GM12864 (cell line): ENCODE results near the gene BCOR.

Experiments
- DNase-seq: peaks from one replicate; pipeline ENCODE4 v3.0.0-alpha.2; 2011; ENCODE audit warnings: low read depth
- H3K4me3 ChIP-seq: 2 replicates; pipeline ENCODE4 v1.5.1; 2011; ENCODE audit warnings: mild to moderate bottlenecking, low read depth, low read length, control low read depth
- TF ChIP-seq, protein P1 (sequence below): IDR thresholded peaks from 2 replicates; pipeline ENCODE4 v1.5.1; 2011; ENCODE audit warnings: low read depth, mild to moderate bottlenecking, moderate library complexity, low read length, control low read depth, inconsistent platforms; ENCODE audit errors: missing control alignments

BCOR gene

DNA sequence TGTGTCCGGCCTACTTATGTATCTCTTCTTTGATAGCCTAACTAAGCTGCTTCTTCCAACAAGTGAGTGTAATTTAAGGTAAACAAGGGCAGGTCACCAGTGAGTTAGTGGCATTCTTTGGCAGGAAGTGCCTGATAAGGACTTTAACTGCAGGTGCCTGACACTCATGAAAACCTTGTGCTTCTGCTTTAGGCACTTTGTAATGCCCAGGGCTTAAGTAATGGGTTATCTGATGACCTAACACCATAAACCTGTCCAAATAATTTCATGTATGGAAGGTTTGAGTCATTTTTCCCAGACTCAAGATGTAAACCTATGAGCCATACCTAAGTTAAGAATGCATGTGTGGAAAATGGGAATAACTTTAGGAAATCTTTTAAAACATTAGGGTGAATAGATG lies 43.0 kb downstream of the BCOR start:
- DNase-seq: no peak
- no peak overlapping the region for H3K4me3 ChIP-seq
- TF ChIP-seq, protein P1, sequence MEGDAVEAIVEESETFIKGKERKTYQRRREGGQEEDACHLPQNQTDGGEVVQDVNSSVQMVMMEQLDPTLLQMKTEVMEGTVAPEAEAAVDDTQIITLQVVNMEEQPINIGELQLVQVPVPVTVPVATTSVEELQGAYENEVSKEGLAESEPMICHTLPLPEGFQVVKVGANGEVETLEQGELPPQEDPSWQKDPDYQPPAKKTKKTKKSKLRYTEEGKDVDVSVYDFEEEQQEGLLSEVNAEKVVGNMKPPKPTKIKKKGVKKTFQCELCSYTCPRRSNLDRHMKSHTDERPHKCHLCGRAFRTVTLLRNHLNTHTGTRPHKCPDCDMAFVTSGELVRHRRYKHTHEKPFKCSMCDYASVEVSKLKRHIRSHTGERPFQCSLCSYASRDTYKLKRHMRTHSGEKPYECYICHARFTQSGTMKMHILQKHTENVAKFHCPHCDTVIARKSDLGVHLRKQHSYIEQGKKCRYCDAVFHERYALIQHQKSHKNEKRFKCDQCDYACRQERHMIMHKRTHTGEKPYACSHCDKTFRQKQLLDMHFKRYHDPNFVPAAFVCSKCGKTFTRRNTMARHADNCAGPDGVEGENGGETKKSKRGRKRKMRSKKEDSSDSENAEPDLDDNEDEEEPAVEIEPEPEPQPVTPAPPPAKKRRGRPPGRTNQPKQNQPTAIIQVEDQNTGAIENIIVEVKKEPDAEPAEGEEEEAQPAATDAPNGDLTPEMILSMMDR: no peak

- no peak overlapping the region for H3K4me3 ChIP-seq
- TF ChIP-seq, protein P1: no peak
- no peak for DNase-seq
Measured at GRCh38 chrX:40050532-40050931, 47.2 kb downstream of the BCOR start.

- TF ChIP-seq, protein P1: no peak
- DNase-seq: no peak
- no peak overlapping the region for H3K4me3 ChIP-seq
Measured at GRCh38 chrX:40049084-40049641, 48.6 kb downstream of the BCOR start.

GRCh38 chrX:40047485-40047884 lies 50.3 kb downstream of the BCOR start:
- no peak overlapping the region for H3K4me3 ChIP-seq
- TF ChIP-seq, protein P1: no peak
- no peak for DNase-seq

GRCh38 chrX:40043895-40044294 lies 53.9 kb downstream of the BCOR start:
- DNase-seq: no peak
- TF ChIP-seq, protein P1: no peak
- H3K4me3 ChIP-seq: no peak overlapping the region

- no peak for DNase-seq
- no peak overlapping the region for H3K4me3 ChIP-seq
- TF ChIP-seq, protein P1: no peak
Measured at GRCh38 chrX:40041915-40042314, 55.8 kb downstream of the BCOR start.

DNA sequence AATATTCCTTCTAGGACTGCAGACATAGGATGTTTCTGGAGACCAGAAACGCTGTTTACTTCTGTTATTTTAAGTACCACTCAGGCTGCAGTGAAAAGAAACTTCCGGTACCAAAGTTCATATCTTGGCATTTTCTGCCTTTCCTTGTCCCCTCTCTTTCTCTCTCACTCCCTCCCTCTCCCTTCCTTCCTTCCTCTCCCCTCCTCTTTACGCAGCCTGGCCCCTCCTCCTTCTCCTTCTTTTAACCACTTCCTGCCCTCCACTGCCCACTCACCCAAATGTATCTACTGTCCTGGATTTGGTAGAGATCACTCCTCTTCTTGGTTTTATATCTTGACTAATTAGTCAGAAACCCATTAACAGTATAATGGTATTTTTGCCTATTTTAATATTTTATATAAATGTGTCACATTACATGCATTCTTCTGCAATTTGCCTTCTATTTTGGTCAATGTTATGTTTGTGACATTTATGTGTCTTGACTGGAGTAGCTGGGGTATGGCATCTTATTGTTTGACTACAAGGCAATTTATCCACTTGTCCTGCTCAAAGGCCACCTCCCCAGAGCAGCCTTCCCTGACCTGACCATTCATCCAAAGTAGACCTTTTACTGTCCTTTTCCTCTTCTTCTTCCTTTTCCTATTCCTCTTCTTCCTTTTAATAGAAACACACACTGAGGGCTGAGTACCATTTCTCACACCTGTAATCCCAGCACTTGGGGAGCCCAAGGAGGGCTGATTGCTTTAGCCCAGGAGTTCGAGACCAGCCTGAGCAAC lies 56.9 kb downstream of the BCOR start:
- DNase-seq: no peak
- no peak overlapping the region for H3K4me3 ChIP-seq
- TF ChIP-seq, protein P1: no peak
